Activated CD8-positive, alpha-beta memory T cell treated with anti-CD3 and anti-CD28 coated beads, Interleukin-2, amount 50 U/mL, for 48 hours (primary cell): Measurements from ENCODE around the gene STT3B.

ENCODE experiments used
- DNase-seq: peaks from one replicate; pipeline ENCODE4 v3.0.0-alpha.2; 2020

Gene STT3B

DNA sequence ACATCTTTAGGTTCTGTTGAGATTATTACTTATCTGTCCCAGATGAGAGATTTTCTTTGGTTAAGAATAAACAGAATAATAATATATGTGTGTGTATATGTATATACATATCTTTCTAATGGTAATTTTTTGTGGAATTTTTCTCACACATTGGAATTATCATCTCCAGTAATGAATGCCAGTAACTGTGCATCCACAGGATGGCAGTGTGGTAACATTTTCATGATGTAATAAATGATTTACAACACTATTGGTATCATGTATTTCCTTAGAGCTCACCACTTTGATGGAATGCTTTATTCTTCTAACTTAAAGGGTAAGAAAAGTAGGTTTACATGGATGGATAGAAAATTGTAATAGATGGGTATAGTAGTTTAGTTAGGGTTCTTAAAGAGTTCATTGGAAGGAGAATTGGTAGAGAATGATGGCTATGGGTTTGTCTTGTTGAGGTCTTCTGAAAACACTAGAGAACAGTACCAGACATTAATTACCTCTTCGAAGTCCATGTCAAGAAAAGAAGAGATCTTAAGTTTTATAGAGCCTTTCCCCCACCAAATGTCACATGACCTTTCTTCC is 78.1 kb downstream of the STT3B start:
- no peak for DNase-seq

GRCh38 chr3:31613177-31613576 is 80.5 kb downstream of the STT3B start:
- no peak for DNase-seq

GRCh38 chr3:31613654-31614053 is 80.9 kb downstream of the STT3B start:
- DNase-seq = no peak

- no peak for DNase-seq
These were observed 81.6 kb downstream of the STT3B start for GRCh38 chr3:31614162-31614921.

- DNase-seq = no peak
These were observed 82.5 kb downstream of the STT3B start for GRCh38 chr3:31615071-31615875.

DNA sequence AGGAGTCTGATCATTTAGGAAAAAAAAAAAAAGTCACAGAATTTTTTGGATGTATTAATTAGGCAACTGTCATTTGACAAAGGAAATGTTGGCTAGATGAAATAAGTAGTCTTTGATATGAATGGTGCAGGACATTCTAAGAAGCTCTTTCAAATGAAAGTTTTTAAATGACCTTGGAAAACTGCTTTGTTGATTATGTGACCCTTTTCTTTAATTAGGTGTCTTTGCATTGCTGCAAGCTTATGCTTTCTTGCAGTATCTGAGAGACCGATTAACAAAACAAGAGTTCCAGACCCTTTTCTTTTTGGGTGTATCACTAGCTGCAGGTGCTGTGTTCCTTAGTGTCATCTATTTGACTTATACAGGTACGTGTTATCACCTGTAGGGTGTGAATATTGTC is 84.0 kb downstream of the STT3B start:
- DNase-seq = no peak

- no peak for DNase-seq
These were observed 87.9 kb downstream of the STT3B start for GRCh38 chr3:31620656-31621055.

DNA sequence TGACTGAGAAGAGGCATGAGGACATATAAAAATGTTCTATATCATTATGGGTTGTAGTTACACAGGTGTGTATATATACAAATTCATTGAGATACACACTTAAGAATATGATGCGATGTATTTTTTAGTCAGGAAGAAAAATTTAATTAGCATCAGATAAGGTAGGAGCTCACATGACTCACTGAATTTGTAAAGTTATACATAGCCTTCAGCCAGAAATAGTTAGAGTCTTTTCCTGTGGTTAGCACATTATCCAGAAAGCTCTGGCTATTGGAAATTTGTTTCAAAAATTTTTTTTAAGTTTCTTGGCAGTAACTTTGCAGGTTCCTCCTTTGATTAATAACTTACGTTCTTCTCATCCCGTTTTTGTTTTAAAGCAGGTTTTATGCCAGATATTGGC is 88.6 kb downstream of the STT3B start:
- no peak for DNase-seq

DNA sequence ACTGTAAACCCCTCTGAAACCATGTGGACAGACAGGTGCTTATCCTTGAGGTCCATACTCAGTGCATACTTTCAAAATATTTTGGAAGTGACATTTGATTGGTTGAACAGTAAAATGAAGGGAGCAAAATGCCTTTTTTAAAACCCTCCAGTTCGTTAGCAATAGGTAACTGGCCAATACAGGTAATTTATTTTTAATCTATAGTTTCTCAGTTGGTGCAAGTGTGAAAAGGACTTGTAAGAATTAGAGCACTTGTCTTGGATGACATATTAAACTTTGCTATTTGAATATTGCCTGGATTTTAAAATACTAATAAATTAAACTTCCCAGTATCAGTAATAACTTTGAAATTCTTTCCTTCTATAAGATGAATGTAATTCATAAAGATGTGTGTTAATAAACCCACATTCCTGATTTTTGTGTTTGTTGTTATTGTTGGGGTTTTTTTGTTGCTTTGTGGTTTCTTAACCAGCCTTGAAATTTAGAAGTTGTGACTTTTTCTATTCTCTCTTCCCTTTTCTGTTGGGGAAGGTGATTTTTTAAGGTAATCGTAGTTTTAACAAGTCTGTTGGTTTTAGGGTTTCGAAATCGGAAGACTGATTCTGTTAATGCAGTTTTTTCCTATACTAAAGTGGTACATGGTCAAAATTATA is 90.0 kb downstream of the STT3B start:
- no peak for DNase-seq

- no peak for DNase-seq
These were observed 91.5 kb downstream of the STT3B start for GRCh38 chr3:31624083-31624709.

DNA sequence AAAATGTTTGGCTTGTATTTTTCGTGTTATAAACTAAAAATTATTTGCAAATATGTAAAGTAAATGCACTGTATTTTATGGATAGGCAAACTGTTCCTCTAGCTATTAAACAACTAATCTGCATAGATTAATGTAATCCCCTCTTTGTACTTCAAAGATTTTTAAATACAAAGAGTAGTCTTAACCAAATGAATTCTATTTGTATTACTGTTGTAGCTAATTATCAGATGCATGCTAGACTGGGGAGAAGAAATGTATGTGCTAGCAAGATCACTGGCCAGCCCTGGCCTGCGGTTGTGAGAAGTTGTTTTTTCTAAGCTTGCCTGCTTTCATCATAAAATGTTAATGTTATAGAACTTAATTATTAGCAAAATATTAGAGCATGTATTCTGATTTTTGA is 92.6 kb downstream of the STT3B start:
- DNase-seq = no peak

DNA sequence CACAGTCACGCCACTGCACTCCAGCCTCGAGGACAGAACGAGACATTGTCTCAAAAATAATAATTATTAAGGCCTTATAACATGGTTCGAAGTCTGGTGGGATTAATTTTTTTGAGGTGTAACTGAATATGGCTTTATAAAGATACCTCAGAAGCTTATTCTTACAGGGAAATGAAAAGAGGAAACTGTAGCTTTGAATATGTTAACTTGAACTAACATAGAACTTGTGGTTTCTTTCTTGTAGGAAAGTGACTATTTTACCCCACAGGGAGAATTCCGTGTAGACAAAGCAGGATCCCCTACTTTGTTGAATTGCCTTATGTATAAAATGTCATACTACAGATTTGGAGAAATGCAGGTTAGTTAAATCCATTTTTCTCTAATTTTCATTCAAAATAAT is 96.3 kb downstream of the STT3B start:
- no peak for DNase-seq

DNA sequence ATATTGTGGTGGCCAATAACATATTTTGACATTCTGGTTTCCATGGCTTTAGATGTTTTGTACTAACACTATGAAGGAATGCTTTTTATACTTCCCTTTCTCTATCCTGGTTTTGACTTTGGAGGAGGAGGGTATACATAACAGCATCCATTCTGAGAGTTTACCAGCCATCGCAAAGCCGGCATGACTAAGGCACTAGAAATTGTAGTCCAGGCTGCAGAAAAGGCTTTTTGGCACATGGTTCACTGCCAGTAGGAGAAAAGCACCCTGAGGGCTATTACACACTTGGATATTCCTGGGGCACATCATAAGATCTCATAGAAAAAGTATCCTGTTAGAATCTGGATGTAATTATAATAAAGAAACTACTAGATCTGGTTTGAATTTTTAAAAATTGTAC is 101.8 kb downstream of the STT3B start:
- no peak for DNase-seq

DNA sequence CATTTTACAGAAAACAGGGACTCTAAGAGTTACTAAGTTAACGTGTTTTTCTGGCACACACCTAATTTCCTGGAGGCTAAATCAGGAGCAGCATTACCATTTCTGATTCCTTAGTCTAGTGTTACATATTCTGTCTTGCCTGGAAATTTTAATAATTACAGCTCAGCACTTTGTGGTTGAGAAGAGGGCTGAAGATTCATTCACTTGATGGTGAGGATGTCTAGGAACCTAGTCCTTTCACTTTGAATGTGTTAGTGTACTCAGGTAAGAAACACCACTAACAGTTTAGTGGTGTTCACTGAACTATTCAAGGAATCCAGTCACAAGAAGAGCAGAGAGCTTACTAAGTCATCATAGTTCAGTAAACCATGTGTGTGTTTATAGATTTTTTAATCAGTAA is 102.8 kb downstream of the STT3B start:
- DNase-seq = no peak

DNA sequence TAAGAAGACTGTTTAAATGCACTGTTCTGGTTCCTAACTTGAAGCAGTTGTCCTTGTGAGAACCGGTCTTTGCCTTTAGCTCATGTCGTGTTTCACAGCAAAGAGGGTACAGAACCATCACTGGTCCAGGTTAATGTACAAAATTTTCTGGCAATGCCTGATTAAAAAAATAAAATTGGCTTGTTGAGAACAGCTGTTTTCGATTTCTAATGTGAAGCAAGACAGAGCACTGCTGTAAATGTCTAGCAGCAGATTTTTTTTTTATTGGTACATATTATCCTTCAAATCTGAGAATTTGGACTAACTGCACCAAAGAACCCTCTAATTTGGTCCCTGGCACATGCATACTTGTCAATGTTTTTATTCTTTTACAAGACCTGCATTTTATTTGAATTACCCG is 103.3 kb downstream of the STT3B start:
- DNase-seq = no peak

GRCh38 chr3:31636694-31637442 is 104.1 kb downstream of the STT3B start:
- no peak for DNase-seq

DNA sequence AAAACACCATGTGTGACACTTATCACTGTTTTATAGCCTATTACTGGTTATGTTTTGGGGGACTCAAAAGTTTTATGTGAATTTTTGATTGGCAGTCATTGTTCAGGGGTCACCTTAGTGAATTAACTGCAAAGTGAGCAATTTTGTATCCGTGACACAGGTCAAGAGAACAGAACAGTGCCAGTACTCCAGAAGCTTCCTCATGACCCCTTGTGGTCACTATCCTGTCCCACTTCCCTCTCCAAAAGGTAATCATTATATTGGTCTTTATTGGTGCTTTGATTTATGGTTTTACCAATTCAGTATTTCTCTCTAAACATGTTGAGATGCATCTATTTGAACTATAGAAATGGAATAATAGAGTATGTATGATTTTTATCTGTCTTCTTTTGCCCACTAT is 107.1 kb downstream of the STT3B start:
- no peak for DNase-seq

DNA sequence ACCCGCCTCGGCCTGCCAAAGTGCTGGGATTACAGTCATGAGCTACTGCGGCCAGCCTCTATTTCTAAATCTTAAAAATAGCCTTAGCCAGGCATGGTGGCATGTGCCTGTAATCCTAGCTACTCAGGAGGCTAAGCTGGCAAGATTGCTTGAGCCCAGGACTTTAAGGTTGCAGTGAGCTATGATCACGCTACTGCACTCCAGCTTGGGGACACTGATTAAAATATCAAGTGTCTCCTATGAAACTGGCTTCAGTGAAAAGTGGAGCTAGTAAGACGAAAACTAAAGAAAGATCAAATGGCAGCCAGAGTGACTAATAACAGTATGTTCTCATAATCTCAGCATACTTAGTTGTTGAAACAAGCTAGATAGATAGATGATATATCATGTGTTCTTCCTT is 112.5 kb downstream of the STT3B start:
- no peak for DNase-seq

DNA sequence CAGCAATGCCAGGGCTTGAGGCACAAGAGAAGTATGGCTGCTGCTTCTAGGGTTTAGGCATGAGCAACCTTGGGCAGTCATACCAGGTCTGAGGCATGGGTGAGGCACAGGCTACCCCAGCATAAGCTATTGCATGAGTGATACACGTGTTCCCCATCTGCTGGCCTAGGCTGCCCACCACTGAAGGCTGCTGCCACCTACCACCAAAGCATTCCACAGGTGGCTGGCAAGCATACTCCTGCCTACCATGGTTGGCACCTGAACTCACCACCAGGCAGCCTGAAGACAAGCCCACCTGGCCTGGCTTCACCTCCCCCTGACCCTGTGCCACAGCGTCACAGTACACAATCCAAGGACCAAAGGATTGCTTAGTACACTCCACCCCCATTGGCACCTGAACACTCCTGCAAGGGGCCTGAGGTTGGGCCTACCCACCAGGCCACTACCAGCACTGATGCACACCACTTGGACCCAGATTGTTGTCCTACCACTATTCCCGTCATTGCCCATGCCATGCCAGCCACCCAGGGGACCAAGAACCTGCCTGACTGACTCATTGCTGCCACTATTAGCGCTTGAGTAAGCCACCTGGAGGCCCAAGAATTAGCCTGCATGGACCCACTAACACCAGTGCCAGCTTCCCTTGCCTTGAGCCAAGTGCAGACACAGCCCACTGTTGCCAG is 115.7 kb downstream of the STT3B start:
- no peak for DNase-seq

- DNase-seq = no peak
These were observed 119.6 kb downstream of the STT3B start for GRCh38 chr3:31652296-31652695.

- no peak for DNase-seq
These were observed 120.7 kb downstream of the STT3B start for GRCh38 chr3:31653464-31653863.

DNA sequence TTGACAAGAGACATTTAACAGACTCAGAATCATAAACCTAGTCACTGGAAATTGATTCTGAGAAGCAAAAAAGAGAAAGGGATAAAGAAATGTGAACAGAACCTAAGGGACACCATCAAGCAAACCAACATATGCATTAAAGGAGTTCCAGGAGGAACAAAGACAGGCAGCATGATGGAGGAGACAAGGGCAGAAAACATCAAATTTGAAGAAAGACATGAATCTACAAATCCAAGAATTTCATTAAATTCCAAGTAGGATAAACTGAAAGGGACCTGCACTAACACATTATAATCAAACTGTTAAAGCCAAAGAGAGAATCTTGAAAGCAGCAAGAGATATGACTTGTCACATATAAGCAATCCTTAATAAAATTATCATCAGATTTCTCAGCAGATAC is 122.3 kb downstream of the STT3B start:
- no peak for DNase-seq
